Body of pancreas (tissue), 4 donors: ENCODE measurements around the gene EFHC2.

ENCODE experiments used
- POLR2A ChIP-seq, 3 donors: fragments of 450-650 bp; IDR thresholded peaks; one replicate each; pipeline ENCODE4 v1.6.1; 2016; ENCODE audit warnings: antibody characterized with exemption in 3 of 3, mild to moderate bottlenecking in 2 of 3
- TF ChIP-seq, protein P1 (sequence below), 7 experiments: fragments of 450-650 bp in 4 of 7; fragments of 200-600 bp in 3 of 7; sonication (generic) in 3 of 7; IDR thresholded peaks; one replicate each; pipeline ENCODE4 v1.5.1; 2016 to 2019; ENCODE audit warnings: antibody characterized with exemption in 7 of 7

GRCh38 chrX:44306356-44306755, 37.1 kb downstream of the EFHC2 start:
- TF ChIP-seq, protein P1, sequence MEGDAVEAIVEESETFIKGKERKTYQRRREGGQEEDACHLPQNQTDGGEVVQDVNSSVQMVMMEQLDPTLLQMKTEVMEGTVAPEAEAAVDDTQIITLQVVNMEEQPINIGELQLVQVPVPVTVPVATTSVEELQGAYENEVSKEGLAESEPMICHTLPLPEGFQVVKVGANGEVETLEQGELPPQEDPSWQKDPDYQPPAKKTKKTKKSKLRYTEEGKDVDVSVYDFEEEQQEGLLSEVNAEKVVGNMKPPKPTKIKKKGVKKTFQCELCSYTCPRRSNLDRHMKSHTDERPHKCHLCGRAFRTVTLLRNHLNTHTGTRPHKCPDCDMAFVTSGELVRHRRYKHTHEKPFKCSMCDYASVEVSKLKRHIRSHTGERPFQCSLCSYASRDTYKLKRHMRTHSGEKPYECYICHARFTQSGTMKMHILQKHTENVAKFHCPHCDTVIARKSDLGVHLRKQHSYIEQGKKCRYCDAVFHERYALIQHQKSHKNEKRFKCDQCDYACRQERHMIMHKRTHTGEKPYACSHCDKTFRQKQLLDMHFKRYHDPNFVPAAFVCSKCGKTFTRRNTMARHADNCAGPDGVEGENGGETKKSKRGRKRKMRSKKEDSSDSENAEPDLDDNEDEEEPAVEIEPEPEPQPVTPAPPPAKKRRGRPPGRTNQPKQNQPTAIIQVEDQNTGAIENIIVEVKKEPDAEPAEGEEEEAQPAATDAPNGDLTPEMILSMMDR (IDR thresholded peaks at IDR 0.05) = no peak
- no peak for TF ChIP-seq POLR2A (IDR thresholded peaks at IDR 0.05)
